ENCODE data around the gene FILIP1L.

FILIP1L gene

DNA sequence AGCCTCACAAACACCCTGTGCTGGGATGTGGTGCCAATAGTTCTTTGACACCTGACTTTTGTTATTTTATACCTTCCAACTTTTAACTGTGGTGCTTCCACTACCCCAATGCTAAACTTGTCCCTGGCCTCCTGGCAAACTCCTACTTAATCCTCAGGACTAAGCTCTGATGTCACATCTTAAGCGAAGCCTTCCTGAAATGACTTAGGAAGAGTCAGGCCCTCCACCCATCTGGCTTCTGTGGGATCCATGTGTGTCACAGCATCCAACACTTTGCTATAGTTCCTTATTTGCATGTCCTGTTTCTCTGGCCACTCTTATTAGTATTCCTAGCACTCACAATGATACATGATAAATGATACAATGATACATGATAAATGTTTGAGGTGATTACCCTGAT, 133.2 kb downstream of the FILIP1L start:
- POLR2A ChIA-PET = no interaction called here
- CTCF ChIA-PET = no interaction called here
- 100% methylated on average over 1 of the region's 1 CpG for WGBS (ENCODE audit: insufficient coverage)
- Histone ChIP-seq H3K4me1 (ENCODE audit: control extremely low read depth in 1 of 4, control insufficient read depth in 4 of 4, insufficient read depth in 4 of 4, low read length in 3 of 4) (peaks cover 0 to 5% (median 0%) of the 10 kb centered on the region in 4 experiments), H3K36me3 (ENCODE audit: control insufficient read depth in 4 of 4, insufficient read depth in 4 of 4, low read length in 3 of 4) (peaks cover 0 to 3% (median 0%) of the 10 kb centered on the region in 4 experiments), H3K4me3 (ENCODE audit: control insufficient read depth in 1 of 7, extremely low read depth in 1 of 7, insufficient read depth in 4 of 7, low read depth in 2 of 7, low read length in 6 of 7) (no peak overlapping the region), H3K27me3 (replicated peaks in 2 of 5; ENCODE audit: control insufficient read depth in 4 of 5, insufficient read depth in 5 of 5, low read length in 4 of 5) (no peaks in the 10 kb centered on the region), H3K27ac (ENCODE audit: insufficient read depth in 1 of 2, low read depth in 1 of 2, low read length in 2 of 2, poor library complexity in 1 of 2, severe bottlenecking in 2 of 2) (no peak overlapping the region), H3K9me3 (ENCODE audit: control extremely low read depth in 1 of 5, control insufficient read depth in 4 of 5, insufficient read depth in 2 of 5, low read depth in 1 of 5, low read length in 4 of 5) (peaks cover 0 to 3% (median 0%) of the 10 kb centered on the region in 5 experiments)
- no peak for DNase-seq

DNA sequence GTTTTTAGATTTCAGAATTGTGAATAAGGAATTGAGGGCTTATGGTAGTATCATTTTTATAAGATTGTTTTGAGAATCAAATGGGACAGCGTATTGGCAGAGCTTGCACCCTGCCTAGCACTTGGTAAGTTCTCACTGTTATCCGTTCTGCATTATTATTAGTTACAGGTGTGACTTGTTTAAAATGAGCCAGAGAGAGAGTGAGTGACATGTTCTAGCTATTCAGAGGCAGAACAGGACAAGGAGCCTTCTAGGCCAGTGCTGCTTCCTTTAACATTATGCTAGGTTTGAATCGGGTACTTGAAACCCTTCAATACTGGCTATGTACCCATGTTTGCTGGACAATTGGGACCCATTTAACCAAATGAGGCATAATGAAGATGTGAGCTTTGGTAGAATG, 133.7 kb downstream of the FILIP1L start:
- no peak overlapping the region for H3K4me3 ChIP-seq (ENCODE audit: control insufficient read depth in 1 of 7, extremely low read depth in 1 of 7, insufficient read depth in 4 of 7, low read depth in 2 of 7, low read length in 6 of 7)
- 100% methylated on average over 3 of the region's 3 CpGs for WGBS (ENCODE audit: insufficient coverage)
- POLR2A ChIA-PET = no interaction called here
- H3K36me3 ChIP-seq (ENCODE audit: control insufficient read depth in 4 of 4, insufficient read depth in 4 of 4, low read length in 3 of 4) = peaks cover 0 to 3% (median 0%) of the 10 kb centered on the region in 4 experiments
- no peaks in the 10 kb centered on the region for H3K27me3 ChIP-seq (replicated peaks in 2 of 5; ENCODE audit: control insufficient read depth in 4 of 5, insufficient read depth in 5 of 5, low read length in 4 of 5)
- peaks cover 0 to 5% (median 0%) of the 10 kb centered on the region in 4 experiments for H3K4me1 ChIP-seq (ENCODE audit: control extremely low read depth in 1 of 4, control insufficient read depth in 4 of 4, insufficient read depth in 4 of 4, low read length in 3 of 4)
- H3K27ac ChIP-seq (ENCODE audit: insufficient read depth in 1 of 2, low read depth in 1 of 2, low read length in 2 of 2, poor library complexity in 1 of 2, severe bottlenecking in 2 of 2) = no peak overlapping the region
- CTCF ChIA-PET = no interaction called here
- no peak for DNase-seq
- H3K9me3 ChIP-seq (ENCODE audit: control extremely low read depth in 1 of 5, control insufficient read depth in 4 of 5, insufficient read depth in 2 of 5, low read depth in 1 of 5, low read length in 4 of 5) = peaks cover 0 to 3% (median 0%) of the 10 kb centered on the region in 5 experiments

DNA sequence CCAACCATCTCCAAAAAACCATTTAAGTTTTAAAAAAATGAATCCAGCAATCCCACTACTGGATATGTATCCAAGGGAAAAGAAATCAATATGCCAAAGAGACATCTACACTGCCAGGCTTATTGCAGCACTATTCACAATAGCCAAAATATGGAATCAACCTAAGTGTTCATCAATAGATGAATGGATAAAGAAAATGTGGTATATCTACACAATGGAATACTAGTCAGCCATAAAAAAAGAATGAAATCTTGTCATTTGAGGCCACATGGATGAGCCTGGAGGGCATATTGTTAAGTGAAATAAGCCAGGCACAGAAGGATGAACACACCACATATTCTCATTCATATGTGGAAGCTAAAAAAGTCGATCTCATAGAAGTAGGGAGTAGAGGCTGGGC, 136.1 kb downstream of the FILIP1L start:
- POLR2A ChIA-PET = no interaction called here
- no CpG with 5 or more reads among the region's 1 CpG for WGBS (ENCODE audit: insufficient coverage)
- Histone ChIP-seq H3K36me3 (ENCODE audit: control insufficient read depth in 4 of 4, insufficient read depth in 4 of 4, low read length in 3 of 4) (peaks cover 0 to 3% (median 0%) of the 10 kb centered on the region in 4 experiments), H3K4me1 (ENCODE audit: control extremely low read depth in 1 of 4, control insufficient read depth in 4 of 4, insufficient read depth in 4 of 4, low read length in 3 of 4) (peaks cover 0 to 5% (median 0%) of the 10 kb centered on the region in 4 experiments), H3K27me3 (replicated peaks in 2 of 5; ENCODE audit: control insufficient read depth in 4 of 5, insufficient read depth in 5 of 5, low read length in 4 of 5) (no peaks in the 10 kb centered on the region), H3K4me3 (ENCODE audit: control insufficient read depth in 1 of 7, extremely low read depth in 1 of 7, insufficient read depth in 4 of 7, low read depth in 2 of 7, low read length in 6 of 7) (no peak overlapping the region), H3K9me3 (ENCODE audit: control extremely low read depth in 1 of 5, control insufficient read depth in 4 of 5, insufficient read depth in 2 of 5, low read depth in 1 of 5, low read length in 4 of 5) (peaks cover 0 to 3% (median 0%) of the 10 kb centered on the region in 5 experiments), H3K27ac (ENCODE audit: insufficient read depth in 1 of 2, low read depth in 1 of 2, low read length in 2 of 2, poor library complexity in 1 of 2, severe bottlenecking in 2 of 2) (no peak overlapping the region)
- CTCF ChIA-PET = no interaction called here
- no peak for DNase-seq

DNA sequence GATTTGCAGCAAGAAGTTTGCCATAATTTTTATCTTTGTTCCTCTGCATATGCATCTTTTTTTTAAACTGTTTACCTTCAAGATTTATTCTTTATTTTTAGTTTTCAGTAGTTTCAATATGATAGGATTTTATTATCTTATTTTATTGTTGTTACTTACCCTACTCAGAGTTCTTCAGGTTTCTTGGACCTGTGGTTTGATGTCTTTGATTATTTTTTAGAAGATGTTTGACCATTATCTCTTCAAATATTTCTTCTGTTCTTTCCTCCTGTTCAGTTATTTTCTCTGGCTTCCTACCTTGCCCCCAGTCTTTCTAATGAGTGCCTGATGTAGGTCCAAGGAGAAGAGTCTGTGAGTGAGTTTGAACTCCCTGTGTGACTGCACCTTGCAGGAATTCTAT, 137.7 kb downstream of the FILIP1L start:
- Histone ChIP-seq H3K9me3 (ENCODE audit: control extremely low read depth in 1 of 5, control insufficient read depth in 4 of 5, insufficient read depth in 2 of 5, low read depth in 1 of 5, low read length in 4 of 5) (peaks cover 0 to 3% (median 0%) of the 10 kb centered on the region in 5 experiments), H3K4me3 (ENCODE audit: control insufficient read depth in 1 of 7, extremely low read depth in 1 of 7, insufficient read depth in 4 of 7, low read depth in 2 of 7, low read length in 6 of 7) (no peak overlapping the region), H3K27me3 (replicated peaks in 2 of 5; ENCODE audit: control insufficient read depth in 4 of 5, insufficient read depth in 5 of 5, low read length in 4 of 5) (no peaks in the 10 kb centered on the region), H3K4me1 (ENCODE audit: control extremely low read depth in 1 of 4, control insufficient read depth in 4 of 4, insufficient read depth in 4 of 4, low read length in 3 of 4) (no peaks in the 10 kb centered on the region), H3K27ac (ENCODE audit: insufficient read depth in 1 of 2, low read depth in 1 of 2, low read length in 2 of 2, poor library complexity in 1 of 2, severe bottlenecking in 2 of 2) (no peak overlapping the region), H3K36me3 (ENCODE audit: control insufficient read depth in 4 of 4, insufficient read depth in 4 of 4, low read length in 3 of 4) (peaks cover 0 to 3% (median 0%) of the 10 kb centered on the region in 4 experiments)
- ChIA-PET CTCF (no interaction called here), POLR2A (no interaction called here)
- no peak for DNase-seq

DNA sequence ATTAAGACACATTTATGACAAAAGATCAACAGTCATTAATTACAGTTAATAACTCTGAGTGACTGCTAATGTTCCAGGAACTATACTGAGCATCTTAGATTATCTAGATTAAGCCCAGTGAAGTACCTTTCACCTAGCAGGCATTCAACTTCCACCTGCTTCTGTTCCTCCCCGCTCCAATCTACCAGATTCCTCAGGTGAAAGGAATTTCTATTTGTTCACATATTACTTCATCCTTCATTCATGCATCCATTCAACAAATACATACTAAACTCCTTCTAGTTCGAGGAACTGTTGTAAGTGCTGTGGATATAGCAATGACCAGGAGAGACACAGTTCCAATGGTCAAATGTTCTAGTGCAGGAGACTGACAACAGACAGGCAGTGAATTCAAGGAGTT, 139.3 kb downstream of the FILIP1L start:
- Histone ChIP-seq H3K4me1 (ENCODE audit: control extremely low read depth in 1 of 4, control insufficient read depth in 4 of 4, insufficient read depth in 4 of 4, low read length in 3 of 4) (no peaks in the 10 kb centered on the region), H3K27ac (ENCODE audit: insufficient read depth in 1 of 2, low read depth in 1 of 2, low read length in 2 of 2, poor library complexity in 1 of 2, severe bottlenecking in 2 of 2) (no peak overlapping the region), H3K36me3 (ENCODE audit: control insufficient read depth in 4 of 4, insufficient read depth in 4 of 4, low read length in 3 of 4) (peaks cover 0 to 3% (median 0%) of the 10 kb centered on the region in 4 experiments), H3K27me3 (replicated peaks in 2 of 5; ENCODE audit: control insufficient read depth in 4 of 5, insufficient read depth in 5 of 5, low read length in 4 of 5) (no peaks in the 10 kb centered on the region), H3K4me3 (ENCODE audit: control insufficient read depth in 1 of 7, extremely low read depth in 1 of 7, insufficient read depth in 4 of 7, low read depth in 2 of 7, low read length in 6 of 7) (no peak overlapping the region), H3K9me3 (ENCODE audit: control extremely low read depth in 1 of 5, control insufficient read depth in 4 of 5, insufficient read depth in 2 of 5, low read depth in 1 of 5, low read length in 4 of 5) (peaks cover 0 to 3% (median 0%) of the 10 kb centered on the region in 5 experiments)
- CTCF ChIA-PET = no interaction called here
- DNase-seq = no peak
- POLR2A ChIA-PET = no interaction called here
- 100% methylated on average over 1 of the region's 2 CpGs for WGBS (ENCODE audit: insufficient coverage)

DNA sequence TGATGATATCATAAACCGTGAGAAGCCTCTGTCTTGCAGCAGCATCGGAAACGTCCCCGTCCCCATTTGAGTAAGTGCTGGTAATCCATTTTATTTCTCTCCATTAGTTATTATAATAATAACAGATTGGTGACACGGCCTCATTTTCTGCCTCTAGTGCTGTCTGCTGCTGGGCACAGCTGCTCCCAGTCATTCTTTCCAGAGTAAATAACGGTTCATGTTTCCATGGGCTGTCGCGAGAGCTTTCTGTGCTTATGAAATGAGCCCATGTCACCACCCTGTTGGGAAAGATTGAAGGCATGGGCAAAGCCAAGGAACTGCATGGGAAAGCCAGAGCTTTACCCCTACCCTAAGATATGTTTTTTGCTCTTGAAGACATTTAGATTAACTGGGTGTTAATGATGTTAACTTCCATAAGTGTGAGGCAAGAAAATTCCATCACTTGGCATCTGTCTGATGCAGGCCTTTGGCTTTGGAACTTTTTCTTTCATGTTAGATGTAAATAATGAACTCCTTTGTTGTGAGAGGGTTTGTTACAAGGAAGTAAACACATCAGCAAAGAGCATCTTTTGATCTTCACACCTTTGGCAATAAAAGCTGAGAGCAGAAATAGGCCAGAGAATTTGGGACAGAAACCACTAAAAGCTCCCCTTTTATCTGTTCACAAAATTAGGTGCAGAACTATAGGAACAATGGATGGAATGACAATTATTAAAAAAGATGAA, 141.8 kb downstream of the FILIP1L start:
- no peaks in the 10 kb centered on the region for H3K4me1 ChIP-seq (ENCODE audit: control extremely low read depth in 1 of 4, control insufficient read depth in 4 of 4, insufficient read depth in 4 of 4, low read length in 3 of 4)
- POLR2A ChIA-PET = interaction anchor here (1.0 kb wide), 1 partner anchor 34 kb away, joined by 3 read pairs; no protein-coding TSS in a partner anchor
- H3K9me3 ChIP-seq (ENCODE audit: control extremely low read depth in 1 of 5, control insufficient read depth in 4 of 5, insufficient read depth in 2 of 5, low read depth in 1 of 5, low read length in 4 of 5) = peaks cover 0 to 3% (median 0%) of the 10 kb centered on the region in 5 experiments
- no peaks in the 10 kb centered on the region for H3K27me3 ChIP-seq (replicated peaks in 2 of 5; ENCODE audit: control insufficient read depth in 4 of 5, insufficient read depth in 5 of 5, low read length in 4 of 5)
- H3K4me3 ChIP-seq (ENCODE audit: control insufficient read depth in 1 of 7, extremely low read depth in 1 of 7, insufficient read depth in 4 of 7, low read depth in 2 of 7, low read length in 6 of 7) = no peak overlapping the region
- 100% methylated on average over 4 of the region's 8 CpGs for WGBS (ENCODE audit: insufficient coverage)
- DNase-seq = no peak
- CTCF ChIA-PET = no interaction called here
- H3K27ac ChIP-seq (ENCODE audit: insufficient read depth in 1 of 2, low read depth in 1 of 2, low read length in 2 of 2, poor library complexity in 1 of 2, severe bottlenecking in 2 of 2) = no peak overlapping the region
- peaks cover 0 to 3% (median 0%) of the 10 kb centered on the region in 4 experiments for H3K36me3 ChIP-seq (ENCODE audit: control insufficient read depth in 4 of 4, insufficient read depth in 4 of 4, low read length in 3 of 4)

DNA sequence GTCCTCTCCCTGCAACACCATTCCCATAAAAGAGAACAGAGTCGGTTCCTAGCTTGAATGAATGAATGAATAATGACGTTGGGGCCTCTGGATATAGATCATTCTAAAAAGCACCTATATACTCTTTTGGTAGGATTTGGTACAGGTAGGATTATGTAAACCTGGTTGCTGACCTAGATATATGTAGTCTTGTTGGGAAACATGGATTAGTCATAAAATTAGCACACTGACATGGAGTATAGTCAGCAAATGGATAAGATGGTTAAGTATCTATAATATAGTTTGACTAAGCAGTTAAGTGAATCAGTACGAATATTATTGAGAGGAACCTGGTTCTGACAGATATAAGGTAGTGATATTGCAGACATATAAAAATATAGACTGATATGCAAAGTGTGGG, 142.5 kb downstream of the FILIP1L start:
- DNase-seq = no peak
- POLR2A ChIA-PET = interaction anchor here (1.0 kb wide), 1 partner anchor 33 kb away, joined by 3 read pairs; no protein-coding TSS in a partner anchor

More for the DNA sequence above, 142.5 kb downstream of the FILIP1L start:
- Histone ChIP-seq H3K9me3 (ENCODE audit: control extremely low read depth in 1 of 5, control insufficient read depth in 4 of 5, insufficient read depth in 2 of 5, low read depth in 1 of 5, low read length in 4 of 5) (no peaks in the 10 kb centered on the region), H3K27me3 (replicated peaks in 2 of 5; ENCODE audit: control insufficient read depth in 4 of 5, insufficient read depth in 5 of 5, low read length in 4 of 5) (no peaks in the 10 kb centered on the region), H3K4me3 (ENCODE audit: control insufficient read depth in 1 of 7, extremely low read depth in 1 of 7, insufficient read depth in 4 of 7, low read depth in 2 of 7, low read length in 6 of 7) (no peak overlapping the region), H3K36me3 (ENCODE audit: control insufficient read depth in 4 of 4, insufficient read depth in 4 of 4, low read length in 3 of 4) (no peaks in the 10 kb centered on the region), H3K27ac (ENCODE audit: insufficient read depth in 1 of 2, low read depth in 1 of 2, low read length in 2 of 2, poor library complexity in 1 of 2, severe bottlenecking in 2 of 2) (no peak overlapping the region), H3K4me1 (ENCODE audit: control extremely low read depth in 1 of 4, control insufficient read depth in 4 of 4, insufficient read depth in 4 of 4, low read length in 3 of 4) (no peaks in the 10 kb centered on the region)
- 100% methylated on average over 1 of the region's 3 CpGs for WGBS (ENCODE audit: insufficient coverage)
- CTCF ChIA-PET = no interaction called here

Data from common myeloid progenitor, CD34-positive (primary cell).